ENCODE results near the gene NRAS.

NRAS gene

DNA sequence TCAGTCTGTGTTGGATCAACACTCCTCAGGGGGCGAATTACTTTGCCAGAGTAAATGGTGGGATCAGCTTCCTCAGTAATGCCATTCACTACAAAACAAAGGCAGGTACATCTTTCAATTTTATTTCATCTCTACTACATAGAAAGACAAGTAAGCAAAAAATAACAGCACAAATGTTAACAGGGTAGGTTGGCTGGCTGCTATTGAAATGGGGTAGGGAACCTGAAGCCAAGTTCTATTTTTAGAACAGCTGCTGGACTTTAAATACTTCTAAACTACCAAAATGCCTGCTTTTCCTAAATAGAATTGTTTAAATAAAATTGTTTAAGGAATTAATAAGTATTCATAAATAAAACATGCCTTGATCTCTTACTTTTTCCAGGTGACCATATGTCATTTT, 7.3 kb upstream of the NRAS start:
- H3K27ac ChIP-seq (ENCODE audit: low read length), result no peak overlapping the region

DNA sequence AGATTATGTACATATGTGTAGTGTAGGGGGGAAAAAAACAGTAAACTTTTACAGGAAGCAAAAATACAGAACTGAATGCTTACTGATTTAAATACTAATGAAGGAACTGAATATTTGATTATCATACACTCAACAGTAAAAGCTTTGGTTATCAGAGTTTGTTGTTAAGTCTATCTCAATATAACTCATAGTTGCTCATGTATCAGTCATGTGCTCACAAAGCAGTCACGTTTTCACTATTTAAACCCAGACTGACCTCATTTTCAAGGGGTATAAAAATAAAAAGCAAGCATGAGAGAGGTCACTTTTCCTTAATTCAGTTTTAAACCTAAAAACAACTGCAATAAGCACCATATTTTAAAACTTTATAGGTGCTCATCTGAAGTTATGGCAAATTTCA, 6.9 kb upstream of the NRAS start:
- Histone ChIP-seq H3K27ac (ENCODE audit: low read length) (no peak overlapping the region), H3K9ac (ENCODE audit: low read length in 2 of 2) (no peak overlapping the region)

More for the DNA sequence above, 7.3 kb upstream of the NRAS start:
- Histone ChIP-seq H3K27me3 (ENCODE audit: control insufficient read depth in 1 of 2, insufficient read depth in 2 of 2, low read length in 2 of 2) (no peaks in the 10 kb centered on the region), H3K4me3 (ENCODE audit: low read length in 2 of 2) (no peak overlapping the region), H3K4me1 (ENCODE audit: control insufficient read depth, insufficient read depth, low read length) (no peaks in the 10 kb centered on the region), H3K9ac (ENCODE audit: low read length in 2 of 2) (no peak overlapping the region), H3K36me3 (ENCODE audit: control insufficient read depth in 2 of 2, insufficient read depth in 2 of 2, low read length in 2 of 2) (peaks cover 49 to 67% of the 10 kb centered on the region in 2 donors), H3K9me3 (ENCODE audit: control insufficient read depth in 2 of 2, low read length in 2 of 2) (no peaks in the 10 kb centered on the region)

DNA sequence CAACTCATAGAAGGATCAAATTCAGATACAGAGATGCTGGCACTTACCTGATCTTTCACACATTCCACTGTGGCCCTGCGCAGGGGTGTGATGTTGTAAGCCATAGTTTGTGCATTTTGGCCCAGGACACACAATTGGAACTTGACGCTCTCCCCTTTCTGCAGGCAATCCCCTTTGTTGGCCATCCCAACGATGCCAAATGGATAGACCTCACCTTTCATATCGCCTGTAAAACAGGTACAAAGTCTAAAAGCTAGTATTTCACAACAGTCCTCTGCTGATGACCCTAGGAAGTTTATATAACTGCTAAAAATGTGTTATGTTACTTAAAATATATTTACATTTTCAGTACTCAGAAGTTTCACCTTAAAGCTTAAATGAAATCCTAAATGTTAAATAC, 3.9 kb upstream of the NRAS start:
- peaks cover 50 to 65% of the 10 kb centered on the region in 2 donors for H3K36me3 ChIP-seq (ENCODE audit: control insufficient read depth in 2 of 2, insufficient read depth in 2 of 2, low read length in 2 of 2)
- H3K9ac ChIP-seq (ENCODE audit: low read length in 2 of 2), result no peak overlapping the region
- no peak overlapping the region for H3K27ac ChIP-seq (ENCODE audit: low read length)
- no peaks in the 10 kb centered on the region for H3K27me3 ChIP-seq (ENCODE audit: control insufficient read depth in 1 of 2, insufficient read depth in 2 of 2, low read length in 2 of 2)
- no peak overlapping the region for H3K4me3 ChIP-seq (ENCODE audit: low read length in 2 of 2)
- H3K9me3 ChIP-seq (ENCODE audit: control insufficient read depth in 2 of 2, low read length in 2 of 2), result no peaks in the 10 kb centered on the region
- peaks cover 9% of the 10 kb centered on the region for H3K4me1 ChIP-seq (ENCODE audit: control insufficient read depth, insufficient read depth, low read length)

More for the DNA sequence above, 6.9 kb upstream of the NRAS start:
- Histone ChIP-seq H3K9me3 (ENCODE audit: control insufficient read depth in 2 of 2, low read length in 2 of 2) (no peaks in the 10 kb centered on the region), H3K4me1 (ENCODE audit: control insufficient read depth, insufficient read depth, low read length) (no peaks in the 10 kb centered on the region), H3K27me3 (ENCODE audit: control insufficient read depth in 1 of 2, insufficient read depth in 2 of 2, low read length in 2 of 2) (no peaks in the 10 kb centered on the region), H3K36me3 (ENCODE audit: control insufficient read depth in 2 of 2, insufficient read depth in 2 of 2, low read length in 2 of 2) (peaks cover 53 to 71% of the 10 kb centered on the region in 2 donors), H3K4me3 (ENCODE audit: low read length in 2 of 2) (no peak overlapping the region)

DNA sequence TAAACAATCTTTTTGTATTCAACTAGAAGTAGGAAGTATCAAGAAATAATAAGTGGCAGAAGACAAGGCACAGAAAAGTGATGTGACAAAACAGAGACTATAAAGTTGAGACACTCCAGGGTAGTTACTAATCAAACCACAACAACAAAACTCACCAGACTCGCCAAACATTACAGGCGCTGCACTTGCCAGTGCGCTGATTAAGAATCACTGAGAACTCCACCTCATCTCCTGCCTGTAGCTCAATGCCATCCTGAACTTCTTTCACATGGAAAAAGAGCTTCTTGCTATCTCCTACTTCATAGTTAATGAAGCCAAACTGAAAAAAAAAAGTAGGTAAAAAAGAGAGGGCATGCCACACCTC, 2.8 kb upstream of the NRAS start:
- H3K9me3 ChIP-seq (ENCODE audit: control insufficient read depth in 2 of 2, low read length in 2 of 2), result no peaks in the 10 kb centered on the region
- no peaks in the 10 kb centered on the region for H3K27me3 ChIP-seq (ENCODE audit: control insufficient read depth in 1 of 2, insufficient read depth in 2 of 2, low read length in 2 of 2)
- H3K36me3 ChIP-seq (ENCODE audit: control insufficient read depth in 2 of 2, insufficient read depth in 2 of 2, low read length in 2 of 2), result peaks cover 41 to 58% of the 10 kb centered on the region in 2 donors
- peaks cover 9% of the 10 kb centered on the region for H3K4me1 ChIP-seq (ENCODE audit: control insufficient read depth, insufficient read depth, low read length)
- no peak overlapping the region for H3K9ac ChIP-seq (ENCODE audit: low read length in 2 of 2)
- H3K27ac ChIP-seq (ENCODE audit: low read length), result no peak overlapping the region
- no peak overlapping the region for H3K4me3 ChIP-seq (ENCODE audit: low read length in 2 of 2)

DNA sequence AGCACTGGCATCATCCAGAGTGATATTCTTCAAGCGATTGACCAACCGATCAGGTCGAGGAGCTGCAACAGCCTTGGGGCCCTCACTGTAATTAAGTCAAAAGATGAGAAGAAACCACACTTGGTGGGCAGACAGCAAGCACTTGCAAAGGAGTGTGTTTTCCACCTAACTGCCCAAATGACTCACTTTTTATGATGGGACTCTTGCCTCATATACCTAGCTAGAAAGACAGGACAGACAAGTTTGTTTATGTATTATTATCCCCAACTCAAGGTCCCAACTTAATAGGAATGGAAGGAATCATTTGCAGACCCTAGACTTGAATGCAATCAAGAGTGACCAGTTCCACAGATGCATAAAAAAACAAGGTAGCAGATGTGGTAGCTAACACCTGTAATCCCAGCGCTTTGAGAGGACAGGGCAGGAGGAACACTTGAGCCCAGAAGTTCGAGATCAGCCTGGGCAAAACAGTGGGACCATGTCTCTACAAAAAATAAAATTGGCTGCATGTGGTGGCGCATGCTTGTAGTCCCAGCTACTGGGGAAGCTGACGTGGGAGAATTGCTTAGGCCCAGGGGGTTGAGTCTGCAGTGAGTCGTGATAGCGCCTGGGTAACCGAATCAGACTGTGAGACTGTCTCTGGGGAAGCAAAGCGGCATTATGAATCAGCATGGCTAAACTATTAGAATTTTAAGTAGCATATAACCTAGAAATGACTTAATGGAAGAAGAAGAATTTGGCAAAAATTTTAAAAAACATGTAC, 2.3 kb upstream of the NRAS start:
- H3K27me3 ChIP-seq (ENCODE audit: control insufficient read depth in 1 of 2, insufficient read depth in 2 of 2, low read length in 2 of 2), result no peaks in the 10 kb centered on the region
- H3K9ac ChIP-seq (ENCODE audit: low read length in 2 of 2), result no peak overlapping the region
- no peak overlapping the region for H3K27ac ChIP-seq (ENCODE audit: low read length)
- H3K4me3 ChIP-seq (ENCODE audit: low read length in 2 of 2), result no peak overlapping the region
- H3K36me3 ChIP-seq (ENCODE audit: control insufficient read depth in 2 of 2, insufficient read depth in 2 of 2, low read length in 2 of 2), result peaks cover 39 to 56% of the 10 kb centered on the region in 2 donors
- H3K9me3 ChIP-seq (ENCODE audit: control insufficient read depth in 2 of 2, low read length in 2 of 2), result no peaks in the 10 kb centered on the region
- peaks cover 9% of the 10 kb centered on the region for H3K4me1 ChIP-seq (ENCODE audit: control insufficient read depth, insufficient read depth, low read length)

DNA sequence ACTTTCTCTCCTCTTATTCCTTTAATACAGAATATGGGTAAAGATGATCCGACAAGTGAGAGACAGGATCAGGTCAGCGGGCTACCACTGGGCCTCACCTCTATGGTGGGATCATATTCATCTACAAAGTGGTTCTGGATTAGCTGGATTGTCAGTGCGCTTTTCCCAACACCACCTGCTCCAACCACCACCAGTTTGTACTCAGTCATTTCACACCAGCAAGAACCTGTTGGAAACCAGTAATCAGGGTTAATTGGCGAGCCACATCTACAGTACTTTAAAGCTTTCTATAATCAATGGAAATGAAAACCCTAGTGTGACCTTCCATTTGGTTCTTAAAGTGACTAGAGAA, 643 bp downstream of the NRAS start:
- H3K27me3 ChIP-seq (ENCODE audit: control insufficient read depth in 1 of 2, insufficient read depth in 2 of 2, low read length in 2 of 2), result no peaks in the 10 kb centered on the region
- peaks cover 9% of the 10 kb centered on the region for H3K4me1 ChIP-seq (ENCODE audit: control insufficient read depth, insufficient read depth, low read length)
- H3K4me3 ChIP-seq (ENCODE audit: low read length in 2 of 2), result peak overlapping the region; percentile 94 to 98
- H3K9me3 ChIP-seq (ENCODE audit: control insufficient read depth in 2 of 2, low read length in 2 of 2), result no peaks in the 10 kb centered on the region
- peaks cover 37 to 38% of the 10 kb centered on the region in 2 donors for H3K36me3 ChIP-seq (ENCODE audit: control insufficient read depth in 2 of 2, insufficient read depth in 2 of 2, low read length in 2 of 2)
- peak overlapping the region; percentile 87 for H3K27ac ChIP-seq (ENCODE audit: low read length)
- peak overlapping the region; percentile 96 to 98 for H3K9ac ChIP-seq (ENCODE audit: low read length in 2 of 2)

DNA sequence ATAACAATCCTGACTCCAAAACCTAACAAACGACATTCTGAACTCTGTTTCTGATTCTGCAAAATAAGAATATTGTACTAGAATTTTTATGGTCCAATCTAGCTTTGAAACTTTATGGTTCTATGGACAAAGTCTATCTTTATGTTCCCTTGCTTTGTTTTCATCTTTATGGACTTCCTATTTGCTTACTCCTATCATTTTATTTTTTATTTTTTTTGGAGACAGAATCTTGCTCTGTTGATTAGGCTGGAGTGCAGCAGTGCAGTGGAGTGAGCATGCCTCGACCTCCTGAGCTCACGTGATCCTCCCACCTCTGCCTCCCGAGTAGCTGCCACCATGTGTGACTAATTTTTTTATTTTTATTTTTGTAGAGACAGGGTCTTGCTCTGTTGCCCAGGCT, 3.6 kb downstream of the NRAS start:
- H3K4me3 ChIP-seq (ENCODE audit: low read length in 2 of 2), result no peak overlapping the region
- no peaks in the 10 kb centered on the region for H3K9me3 ChIP-seq (ENCODE audit: control insufficient read depth in 2 of 2, low read length in 2 of 2)
- H3K36me3 ChIP-seq (ENCODE audit: control insufficient read depth in 2 of 2, insufficient read depth in 2 of 2, low read length in 2 of 2), result peaks cover 17 to 21% of the 10 kb centered on the region in 2 donors
- peaks cover 9% of the 10 kb centered on the region for H3K4me1 ChIP-seq (ENCODE audit: control insufficient read depth, insufficient read depth, low read length)
- H3K27me3 ChIP-seq (ENCODE audit: control insufficient read depth in 1 of 2, insufficient read depth in 2 of 2, low read length in 2 of 2), result no peaks in the 10 kb centered on the region
- H3K9ac ChIP-seq (ENCODE audit: low read length in 2 of 2), result no peak overlapping the region
- H3K27ac ChIP-seq (ENCODE audit: low read length), result no peak overlapping the region

DNA sequence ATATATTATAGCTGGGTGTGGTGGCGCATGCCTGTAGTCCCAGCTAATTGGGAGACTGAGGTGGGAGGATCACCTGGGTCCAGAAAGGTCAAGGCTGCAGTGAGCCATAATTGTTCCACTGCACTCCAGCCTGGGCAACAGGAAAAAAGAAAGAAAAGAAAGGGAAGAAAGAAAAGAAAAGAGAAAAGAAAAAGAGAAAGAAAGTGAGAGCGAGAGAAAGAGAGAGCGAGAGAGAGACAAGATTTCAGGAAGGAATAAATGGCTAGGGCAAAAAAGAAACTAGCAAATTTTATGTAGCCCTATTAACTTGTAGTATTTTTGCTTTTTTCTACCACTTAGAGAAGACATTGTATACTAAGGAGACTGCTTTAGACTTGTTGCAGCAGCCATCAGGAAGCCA, 6.2 kb downstream of the NRAS start:
- Histone ChIP-seq H3K27ac (ENCODE audit: low read length) (no peak overlapping the region), H3K9ac (ENCODE audit: low read length in 2 of 2) (no peak overlapping the region), H3K4me1 (ENCODE audit: control insufficient read depth, insufficient read depth, low read length) (no peaks in the 10 kb centered on the region), H3K27me3 (ENCODE audit: control insufficient read depth in 1 of 2, insufficient read depth in 2 of 2, low read length in 2 of 2) (no peaks in the 10 kb centered on the region), H3K36me3 (ENCODE audit: control insufficient read depth in 2 of 2, insufficient read depth in 2 of 2, low read length in 2 of 2) (peaks cover 29 to 35% of the 10 kb centered on the region in 2 donors), H3K4me3 (ENCODE audit: low read length in 2 of 2) (no peak overlapping the region), H3K9me3 (ENCODE audit: control insufficient read depth in 2 of 2, low read length in 2 of 2) (no peaks in the 10 kb centered on the region)

DNA sequence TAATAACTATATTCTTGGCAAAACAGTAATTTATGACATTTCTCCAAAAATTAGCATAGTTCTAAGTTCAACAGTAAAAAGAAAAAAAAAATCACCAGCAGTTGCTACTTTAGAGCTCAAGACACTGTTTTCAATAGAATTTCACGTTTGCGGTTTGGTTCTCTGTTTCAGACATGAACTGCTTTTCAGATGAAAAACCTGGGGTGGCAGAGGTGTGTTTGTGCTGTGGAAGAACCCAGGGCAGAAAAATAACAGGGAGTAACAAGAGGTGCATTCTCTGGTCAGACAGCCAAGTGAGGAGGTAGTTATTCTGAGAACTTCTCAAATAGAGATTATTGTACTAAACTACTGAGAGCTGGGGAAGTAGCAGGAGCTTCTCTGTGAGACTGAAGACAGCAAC, 9.0 kb downstream of the NRAS start:
- Histone ChIP-seq H3K27ac (ENCODE audit: low read length) (no peak overlapping the region), H3K27me3 (ENCODE audit: control insufficient read depth in 1 of 2, insufficient read depth in 2 of 2, low read length in 2 of 2) (no peaks in the 10 kb centered on the region), H3K4me1 (ENCODE audit: control insufficient read depth, insufficient read depth, low read length) (no peaks in the 10 kb centered on the region), H3K36me3 (ENCODE audit: control insufficient read depth in 2 of 2, insufficient read depth in 2 of 2, low read length in 2 of 2) (peaks cover 27% of the 10 kb centered on the region in 2 donors), H3K4me3 (ENCODE audit: low read length in 2 of 2) (no peak overlapping the region), H3K9me3 (ENCODE audit: control insufficient read depth in 2 of 2, low read length in 2 of 2) (no peaks in the 10 kb centered on the region), H3K9ac (ENCODE audit: low read length in 2 of 2) (no peak overlapping the region)

DNA sequence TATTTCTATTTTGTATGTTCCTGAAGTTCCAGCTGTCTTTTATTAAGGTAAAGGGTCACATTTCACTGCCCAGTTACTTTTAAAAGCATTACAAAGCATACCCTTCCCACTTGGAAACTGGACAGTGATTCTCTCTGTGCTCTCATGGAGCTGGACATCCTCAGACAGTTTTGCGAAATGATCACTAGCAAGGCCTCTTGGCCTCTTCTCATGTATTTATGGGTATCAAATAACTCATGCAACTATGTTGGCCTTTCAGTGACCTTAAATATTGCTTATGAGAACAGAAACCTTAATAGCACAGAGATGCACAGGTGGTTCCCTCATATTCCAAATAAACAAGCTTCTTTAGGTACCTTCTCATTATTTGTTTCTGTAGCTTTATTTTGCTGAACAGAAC, 13.3 kb downstream of the NRAS start:
- Histone ChIP-seq H3K4me3 (ENCODE audit: low read length in 2 of 2) (no peak overlapping the region), H3K9ac (ENCODE audit: low read length in 2 of 2) (no peak overlapping the region), H3K27ac (ENCODE audit: low read length) (no peak overlapping the region), H3K4me1 (ENCODE audit: control insufficient read depth, insufficient read depth, low read length) (no peaks in the 10 kb centered on the region), H3K27me3 (ENCODE audit: control insufficient read depth in 1 of 2, insufficient read depth in 2 of 2, low read length in 2 of 2) (no peaks in the 10 kb centered on the region), H3K9me3 (ENCODE audit: control insufficient read depth in 2 of 2, low read length in 2 of 2) (no peaks in the 10 kb centered on the region), H3K36me3 (ENCODE audit: control insufficient read depth in 2 of 2, insufficient read depth in 2 of 2, low read length in 2 of 2) (peaks cover 15 to 16% of the 10 kb centered on the region in 2 donors)

DNA sequence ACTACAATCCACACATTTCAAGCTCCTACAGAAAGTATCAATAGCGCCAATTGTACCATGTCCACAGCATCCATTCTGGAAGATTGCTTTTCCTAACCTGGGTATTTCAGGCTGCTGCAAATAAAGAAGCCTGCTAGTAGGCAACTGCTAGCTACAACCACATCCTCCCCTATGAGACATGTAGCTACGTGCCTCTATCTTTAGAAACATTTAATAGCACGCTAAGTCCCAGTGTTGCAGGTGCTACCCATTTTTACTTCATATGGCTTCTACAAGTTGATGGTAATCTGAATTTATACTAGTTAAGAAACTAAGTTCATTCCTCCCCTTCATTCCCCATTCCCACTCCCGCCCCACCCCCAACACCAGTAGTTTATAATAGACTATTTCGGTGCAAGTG, 13.8 kb downstream of the NRAS start:
- Histone ChIP-seq H3K9me3 (ENCODE audit: control insufficient read depth in 2 of 2, low read length in 2 of 2) (no peaks in the 10 kb centered on the region), H3K9ac (ENCODE audit: low read length in 2 of 2) (no peak overlapping the region), H3K4me3 (ENCODE audit: low read length in 2 of 2) (no peak overlapping the region), H3K4me1 (ENCODE audit: control insufficient read depth, insufficient read depth, low read length) (no peaks in the 10 kb centered on the region), H3K36me3 (ENCODE audit: control insufficient read depth in 2 of 2, insufficient read depth in 2 of 2, low read length in 2 of 2) (peaks cover 12 to 14% of the 10 kb centered on the region in 2 donors), H3K27ac (ENCODE audit: low read length) (no peak overlapping the region), H3K27me3 (ENCODE audit: control insufficient read depth in 1 of 2, insufficient read depth in 2 of 2, low read length in 2 of 2) (no peaks in the 10 kb centered on the region)
